Measurements from ENCODE around the gene BRME1. TPM values are rescaled to one million over a fixed set of nuclear protein-coding genes. Genes with fewer than 3 reads are reported as not detected.

Gene BRME1
- total and polyA plus RNA-seq, 2 experiments from 2014 or later: 2.2 to 3.2 TPM

DNA sequence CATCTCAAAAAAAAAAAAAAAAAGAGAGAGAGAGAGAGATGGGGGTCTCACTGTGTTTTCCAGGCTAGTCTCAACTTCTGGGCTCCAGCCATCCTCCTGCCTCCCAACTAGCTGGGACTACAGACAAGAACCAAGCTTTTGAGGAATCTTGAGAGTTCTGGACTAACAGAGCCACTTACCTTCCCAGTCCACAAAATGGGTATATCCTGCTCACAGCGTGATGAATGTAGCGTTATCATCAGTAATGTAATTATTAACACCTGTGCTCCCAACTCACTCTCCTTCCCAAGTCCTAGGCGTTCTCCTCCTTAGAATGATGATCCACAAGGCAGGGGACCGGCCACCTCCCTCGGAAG lies 33.6 kb downstream of the BRME1 start:
- 42% methylated on average over 5 of the region's 5 CpGs for WGBS (ENCODE audit: low lambda C conversion rate, missing lambda C conversion rate)
- no peaks in the 10 kb centered on the region for H4K20me1 ChIP-seq (ENCODE audit: insufficient read depth, poor library complexity, severe bottlenecking)
- no peak for TF ChIP-seq CTCF (IDR thresholded peaks at IDR 0.05; ENCODE audit: poor library complexity)
- no peak for TF ChIP-seq EZH2phosphoT487 (IDR thresholded peaks at IDR 0.05; ENCODE audit: low read depth, severe bottlenecking, unreplicated experiment)
- no peak for TF ChIP-seq EZH2 (IDR thresholded peaks at IDR 0.05; ENCODE audit: borderline replicate concordance)
- H2AFZ ChIP-seq: peak overlapping the region; percentile 95
- no peaks in the 10 kb centered on the region for H3K36me3 ChIP-seq (replicated peaks; ENCODE audit: insufficient read depth, low read depth)
- peak overlapping the region; percentile 91 for H3K4me2 ChIP-seq
- H3K9me3 ChIP-seq (ENCODE audit: low read depth): no peaks in the 10 kb centered on the region
- peaks cover 5% of the 10 kb centered on the region for H3K4me1 ChIP-seq (ENCODE audit: insufficient read depth)
- H3K79me2 ChIP-seq: no peaks in the 10 kb centered on the region
- no peaks in the 10 kb centered on the region for H3K27me3 ChIP-seq
- H3K4me3 ChIP-seq: peak overlapping the region; percentile 77
- H3K27ac ChIP-seq: no peak overlapping the region
- no peaks in the 10 kb centered on the region for H3K9me2 ChIP-seq (replicated peaks; ENCODE audit: insufficient read depth)
- DNase-seq (ENCODE audit: low spot score): no peak

DNA sequence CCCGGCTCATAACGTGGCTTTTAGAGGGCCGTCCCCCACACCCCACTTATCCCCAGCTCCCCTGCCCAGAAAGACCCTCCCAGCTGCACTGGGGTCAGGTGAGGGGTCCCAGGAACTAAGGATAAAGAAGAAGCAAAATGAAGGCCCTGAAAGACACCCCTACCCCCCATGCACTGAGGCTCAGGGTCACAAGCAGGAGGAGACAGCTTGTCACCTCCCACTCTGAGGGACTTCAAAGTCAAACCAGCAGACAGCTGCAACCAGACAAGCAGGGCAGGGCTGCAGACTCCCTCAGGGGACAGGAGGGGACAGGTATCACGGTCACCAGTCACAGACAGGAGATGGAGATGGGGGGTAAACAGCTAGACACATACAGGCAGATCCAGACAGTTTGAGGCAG lies 35.0 kb downstream of the BRME1 start:
- H3K27ac ChIP-seq: no peak overlapping the region
- no peaks in the 10 kb centered on the region for H3K27me3 ChIP-seq
- H3K36me3 ChIP-seq (replicated peaks; ENCODE audit: insufficient read depth, low read depth): no peaks in the 10 kb centered on the region
- no peak overlapping the region for H2AFZ ChIP-seq
- no peak overlapping the region for H3K4me2 ChIP-seq
- DNase-seq (ENCODE audit: low spot score): no peak
- H3K4me3 ChIP-seq: no peak overlapping the region
- H3K9me3 ChIP-seq (ENCODE audit: low read depth): no peaks in the 10 kb centered on the region
- H3K4me1 ChIP-seq (ENCODE audit: insufficient read depth): peaks cover 13% of the 10 kb centered on the region
- peaks cover 5% of the 10 kb centered on the region for H3K79me2 ChIP-seq
- H3K9me2 ChIP-seq (replicated peaks; ENCODE audit: insufficient read depth): no peaks in the 10 kb centered on the region
- no peak for TF ChIP-seq CTCF (IDR thresholded peaks at IDR 0.05; ENCODE audit: poor library complexity)
- TF ChIP-seq EZH2phosphoT487 (IDR thresholded peaks at IDR 0.05; ENCODE audit: low read depth, severe bottlenecking, unreplicated experiment): no peak
- TF ChIP-seq EZH2 (IDR thresholded peaks at IDR 0.05; ENCODE audit: borderline replicate concordance): no peak
- H4K20me1 ChIP-seq (ENCODE audit: insufficient read depth, poor library complexity, severe bottlenecking): no peaks in the 10 kb centered on the region
- WGBS (ENCODE audit: low lambda C conversion rate, missing lambda C conversion rate): 86% methylated on average over 4 of the region's 4 CpGs

GRCh38 chr19:13869281-13869680 lies 36.6 kb downstream of the BRME1 start:
- H3K27me3 ChIP-seq: no peaks in the 10 kb centered on the region
- H3K27ac ChIP-seq: no peak overlapping the region
- peaks cover 14% of the 10 kb centered on the region for H3K4me1 ChIP-seq (ENCODE audit: insufficient read depth)
- peaks cover 5% of the 10 kb centered on the region for H3K79me2 ChIP-seq
- no peaks in the 10 kb centered on the region for H3K9me3 ChIP-seq (ENCODE audit: low read depth)
- no peak overlapping the region for H3K4me3 ChIP-seq
- no peaks in the 10 kb centered on the region for H3K9me2 ChIP-seq (replicated peaks; ENCODE audit: insufficient read depth)
- TF ChIP-seq CTCF (IDR thresholded peaks at IDR 0.05; ENCODE audit: poor library complexity) (no peak), EZH2phosphoT487 (IDR thresholded peaks at IDR 0.05; ENCODE audit: low read depth, severe bottlenecking, unreplicated experiment) (no peak), EZH2 (IDR thresholded peaks at IDR 0.05; ENCODE audit: borderline replicate concordance) (no peak)
- no peaks in the 10 kb centered on the region for H3K36me3 ChIP-seq (replicated peaks; ENCODE audit: insufficient read depth, low read depth)
- no peak overlapping the region for H3K4me2 ChIP-seq
- no peak overlapping the region for H2AFZ ChIP-seq
- no peaks in the 10 kb centered on the region for H4K20me1 ChIP-seq (ENCODE audit: insufficient read depth, poor library complexity, severe bottlenecking)
- WGBS (ENCODE audit: low lambda C conversion rate, missing lambda C conversion rate): 84% methylated on average over 13 of the region's 13 CpGs
- DNase-seq (ENCODE audit: low spot score): no peak

DNA sequence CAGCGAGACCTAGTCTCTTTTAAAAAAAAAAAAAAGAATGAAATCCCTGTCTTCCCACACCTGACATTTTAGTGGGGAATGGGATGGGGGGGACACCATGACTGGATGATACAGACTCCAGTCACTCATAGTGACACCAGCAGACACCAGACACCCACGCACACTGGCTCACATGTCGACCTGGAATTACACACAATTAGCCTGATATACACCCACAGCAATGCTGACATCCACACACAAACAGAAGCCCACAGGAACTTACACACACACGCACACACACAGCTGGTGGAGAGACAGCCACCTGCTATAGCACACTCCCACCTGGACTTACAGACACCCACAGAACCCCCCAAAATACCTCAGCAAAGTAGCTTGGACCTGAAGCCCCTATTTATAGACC lies 37.3 kb downstream of the BRME1 start:
- Histone ChIP-seq H3K4me2 (no peak overlapping the region), H4K20me1 (ENCODE audit: insufficient read depth, poor library complexity, severe bottlenecking) (no peaks in the 10 kb centered on the region), H3K36me3 (replicated peaks; ENCODE audit: insufficient read depth, low read depth) (no peaks in the 10 kb centered on the region), H3K27ac (no peak overlapping the region), H3K27me3 (no peaks in the 10 kb centered on the region), H2AFZ (no peak overlapping the region), H3K9me2 (replicated peaks; ENCODE audit: insufficient read depth) (no peaks in the 10 kb centered on the region), H3K4me1 (ENCODE audit: insufficient read depth) (peaks cover 14% of the 10 kb centered on the region), H3K9me3 (ENCODE audit: low read depth) (no peaks in the 10 kb centered on the region), H3K79me2 (peaks cover 5% of the 10 kb centered on the region), H3K4me3 (no peak overlapping the region)
- 90% methylated on average over 4 of the region's 4 CpGs for WGBS (ENCODE audit: low lambda C conversion rate, missing lambda C conversion rate)
- DNase-seq (ENCODE audit: low spot score): no peak
- TF ChIP-seq EZH2phosphoT487 (IDR thresholded peaks at IDR 0.05; ENCODE audit: low read depth, severe bottlenecking, unreplicated experiment) (no peak), EZH2 (IDR thresholded peaks at IDR 0.05; ENCODE audit: borderline replicate concordance) (no peak), CTCF (IDR thresholded peaks at IDR 0.05; ENCODE audit: poor library complexity) (no peak)
